Bronchus fibroblast of lung (primary cell): ENCODE results near the gene CDC14A. TPM values are rescaled to one million over a fixed set of nuclear protein-coding genes. Genes with fewer than 3 reads are reported as not detected.

Experiments
- total RNA-seq: library from RNA; depleted of rRNA; stranded (reverse); fragments of >200 nt; gene quantifications from 2 replicates; pipeline ENCODE4 v1.2.3, GENCODE V29; 2015

The CDC14A gene
- 1.8 and 2.7 TPM in 2 replicates for total RNA-seq

GRCh38 chr1:100352267-100353070 lies at the start of gene CDC14A:
CDC14A (plus strand) TSS chr1:100352506; CDS start chr1:100352955, 449 bp downstream.

Other genes with a start within 250 kb of the CDC14A start
- gene SASS6, start 219.6 kb upstream of the CDC14A start, total RNA-seq = 2.2 and 3.5 TPM in 2 replicates
- 8.8 and 15.5 TPM in 2 replicates for gene TRMT13, start 219.3 kb upstream of the CDC14A start, total RNA-seq
- gene LRRC39, start 174.2 kb upstream of the CDC14A start, total RNA-seq = 0.15 and 0.34 TPM in 2 replicates
- 2.2 and 3.0 TPM in 2 replicates for gene DBT, start 102.7 kb upstream of the CDC14A start, total RNA-seq
- 22.9 and 24.7 TPM in 2 replicates for gene RTCA, start 86.3 kb upstream of the CDC14A start, total RNA-seq
- gene GPR88, start 185.6 kb downstream of the CDC14A start, total RNA-seq = under 0.01 TPM in 1 of 2 replicates, not detected in the other